Uterus (tissue), 4 donors: ENCODE data around the gene CYFIP1. TPM values are rescaled to one million over a fixed set of nuclear protein-coding genes. Genes with fewer than 3 reads are reported as not detected.

Source experiments
- DNase-seq, 2 donors: peaks; one replicate each; pipeline ENCODE4 v3.0.0-alpha.2; 2019 to 2020
- H3K27ac ChIP-seq, 2 donors: fragments of 200-600 bp; sonication (generic); 1 replicate in 1 of 2; 2 replicates in 1 of 2; pipeline ENCODE4 v1.5.1; 2016 to 2018
- H3K27me3 ChIP-seq, 2 donors: fragments of 200-600 bp; sonication (generic); one replicate each; pipeline ENCODE4 v1.5.1; 2018 to 2019; ENCODE audit warnings: control low read depth in 1 of 2
- H3K36me3 ChIP-seq, 2 donors: fragments of 200-600 bp; sonication (generic); one replicate each; pipeline ENCODE4 v1.5.1; 2019; ENCODE audit warnings: control low read depth in 1 of 2
- H3K4me1 ChIP-seq, 2 donors: fragments of 200-600 bp; sonication (generic); one replicate each; pipeline ENCODE4 v1.5.1; 2018 to 2019; ENCODE audit warnings: control low read depth in 1 of 2
- H3K4me3 ChIP-seq, 2 donors: fragments of 200-600 bp; sonication (generic); 1 replicate in 1 of 2; 2 replicates in 1 of 2; pipeline ENCODE4 v1.5.1; 2018 to 2019; ENCODE audit warnings: mild to moderate bottlenecking in 1 of 2
- H3K9me3 ChIP-seq, 2 donors: fragments of 200-600 bp; sonication (generic); one replicate each; pipeline ENCODE4 v1.5.1; 2019; ENCODE audit warnings: control low read depth in 1 of 2
- POLR2A ChIP-seq, 2 donors: fragments of 450-650 bp; IDR thresholded peaks; one replicate each; pipeline ENCODE4 v1.6.1; 2016; ENCODE audit warnings: antibody characterized with exemption in 2 of 2, mild to moderate bottlenecking in 1 of 2, moderate library complexity in 1 of 2
- intact Hi-C: fragments of 100-400 bp; cut with DNase I; formaldehyde crosslinking; loops from one replicate; pipeline ENCODE4 v1.15.1; 2023; ENCODE audit warnings: low total_unique reads
- total RNA-seq, 4 donors: library from RNA; depleted of rRNA in 3 of 4; stranded (reverse); fragments of >200 nt in 3 of 4; gene quantifications; one replicate each; pipeline versions ENCODE4 v1.1.0 to v1.2.4, GENCODE V29; 2014 to 2023
- TF ChIP-seq, protein P1 (sequence below), 4 experiments: fragments of 200-600 bp in 2 of 4; fragments of 450-650 bp in 2 of 4; sonication (generic) in 2 of 4; IDR thresholded peaks; one replicate each; pipeline ENCODE4 v1.5.1; 2016 to 2019; ENCODE audit warnings: antibody characterized with exemption in 4 of 4, mild to moderate bottlenecking in 2 of 4, moderate library complexity in 1 of 4
- donor health status: DM: yes; HTN: yes; CAD: no.

Gene CYFIP1
- total RNA-seq, 4 donors from 2014 or later: 61.5 to 145 (median 101) TPM

DNA sequence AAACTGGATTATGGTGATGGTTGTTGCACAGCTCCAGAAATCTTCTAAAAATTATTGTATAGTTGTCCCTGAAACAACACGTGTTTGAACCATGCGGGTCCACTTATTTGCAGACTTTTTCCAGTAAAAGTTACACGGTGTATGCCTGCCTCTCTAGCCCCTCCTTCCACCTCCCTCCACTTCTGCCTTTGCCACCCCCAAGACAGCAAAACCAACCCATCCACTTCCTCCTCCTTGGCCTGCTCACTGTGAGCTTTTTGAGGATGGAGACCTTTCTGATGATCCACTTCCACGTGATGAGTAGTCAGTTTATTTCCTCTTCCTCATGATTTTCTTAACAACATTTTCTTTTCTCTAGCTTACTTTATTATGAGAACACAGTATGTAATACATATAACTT is 5.4 kb downstream of the CYFIP1 start:
- Histone ChIP-seq H3K27me3 (no peaks in the 10 kb centered on the region), H3K9me3 (no peaks in the 10 kb centered on the region), H3K4me3 (no peak overlapping the region), H3K36me3 (no peaks in the 10 kb centered on the region), H3K4me1 (no peaks in the 10 kb centered on the region), H3K27ac (no peak overlapping the region)
- no peak for TF ChIP-seq POLR2A (IDR thresholded peaks at IDR 0.05)
- TF ChIP-seq, protein P1, sequence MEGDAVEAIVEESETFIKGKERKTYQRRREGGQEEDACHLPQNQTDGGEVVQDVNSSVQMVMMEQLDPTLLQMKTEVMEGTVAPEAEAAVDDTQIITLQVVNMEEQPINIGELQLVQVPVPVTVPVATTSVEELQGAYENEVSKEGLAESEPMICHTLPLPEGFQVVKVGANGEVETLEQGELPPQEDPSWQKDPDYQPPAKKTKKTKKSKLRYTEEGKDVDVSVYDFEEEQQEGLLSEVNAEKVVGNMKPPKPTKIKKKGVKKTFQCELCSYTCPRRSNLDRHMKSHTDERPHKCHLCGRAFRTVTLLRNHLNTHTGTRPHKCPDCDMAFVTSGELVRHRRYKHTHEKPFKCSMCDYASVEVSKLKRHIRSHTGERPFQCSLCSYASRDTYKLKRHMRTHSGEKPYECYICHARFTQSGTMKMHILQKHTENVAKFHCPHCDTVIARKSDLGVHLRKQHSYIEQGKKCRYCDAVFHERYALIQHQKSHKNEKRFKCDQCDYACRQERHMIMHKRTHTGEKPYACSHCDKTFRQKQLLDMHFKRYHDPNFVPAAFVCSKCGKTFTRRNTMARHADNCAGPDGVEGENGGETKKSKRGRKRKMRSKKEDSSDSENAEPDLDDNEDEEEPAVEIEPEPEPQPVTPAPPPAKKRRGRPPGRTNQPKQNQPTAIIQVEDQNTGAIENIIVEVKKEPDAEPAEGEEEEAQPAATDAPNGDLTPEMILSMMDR (IDR thresholded peaks at IDR 0.05): no peak
- no peak for DNase-seq
- intact Hi-C loops: no loop called here

DNA sequence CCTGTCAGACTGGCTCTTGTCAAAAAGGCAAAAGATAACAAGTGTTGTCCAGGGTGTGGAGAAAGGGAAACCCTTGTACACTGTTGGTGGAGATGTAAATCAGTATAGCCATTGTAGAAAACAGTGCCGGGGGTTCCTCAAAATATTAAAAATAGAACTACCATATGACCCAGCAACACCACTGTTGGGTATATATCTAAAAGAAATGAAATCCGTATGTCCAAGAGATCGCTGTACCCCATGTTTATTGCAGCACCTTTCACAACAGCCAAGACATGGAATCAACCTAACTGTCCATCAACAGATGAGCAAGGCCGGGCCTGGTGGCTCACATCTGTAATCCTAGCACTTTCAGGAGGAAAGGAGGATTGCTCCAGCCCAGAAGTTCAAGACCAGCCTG is 6.2 kb downstream of the CYFIP1 start:
- intact Hi-C loops: no loop called here
- Histone ChIP-seq H3K27me3 (no peaks in the 10 kb centered on the region), H3K27ac (no peak overlapping the region), H3K9me3 (no peaks in the 10 kb centered on the region), H3K4me1 (no peaks in the 10 kb centered on the region), H3K4me3 (no peak overlapping the region), H3K36me3 (no peaks in the 10 kb centered on the region)
- no peak for TF ChIP-seq POLR2A (IDR thresholded peaks at IDR 0.05)
- TF ChIP-seq, protein P1 (IDR thresholded peaks at IDR 0.05): no peak
- DNase-seq: no peak

DNA sequence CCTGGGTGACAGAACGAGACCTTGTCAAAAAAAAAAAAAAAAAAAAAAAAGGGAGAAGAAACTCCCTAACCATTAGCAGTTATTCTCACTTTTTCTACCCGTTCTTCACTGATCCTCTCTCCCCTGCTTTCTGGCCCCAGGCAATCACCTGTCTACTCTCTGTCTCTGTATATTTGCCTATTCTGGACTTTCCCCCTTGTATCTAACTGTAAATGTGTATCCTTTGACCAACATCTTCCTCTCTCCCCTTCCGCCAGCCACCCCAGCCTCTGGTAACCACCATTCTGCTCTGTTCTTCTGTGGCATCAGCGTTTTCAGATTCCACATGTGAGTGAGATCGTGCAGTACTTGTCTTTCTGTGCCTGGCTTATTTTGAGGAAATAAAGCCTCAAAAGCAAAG is 6.9 kb downstream of the CYFIP1 start:
- Histone ChIP-seq H3K27ac (no peak overlapping the region), H3K4me3 (no peak overlapping the region), H3K4me1 (peaks cover 0 to 3% of the 10 kb centered on the region in 2 donors), H3K27me3 (no peaks in the 10 kb centered on the region), H3K36me3 (no peaks in the 10 kb centered on the region), H3K9me3 (no peaks in the 10 kb centered on the region)
- intact Hi-C loops: no loop called here
- TF ChIP-seq, protein P1 (IDR thresholded peaks at IDR 0.05): no peak
- TF ChIP-seq POLR2A (IDR thresholded peaks at IDR 0.05): no peak
- no peak for DNase-seq

DNA sequence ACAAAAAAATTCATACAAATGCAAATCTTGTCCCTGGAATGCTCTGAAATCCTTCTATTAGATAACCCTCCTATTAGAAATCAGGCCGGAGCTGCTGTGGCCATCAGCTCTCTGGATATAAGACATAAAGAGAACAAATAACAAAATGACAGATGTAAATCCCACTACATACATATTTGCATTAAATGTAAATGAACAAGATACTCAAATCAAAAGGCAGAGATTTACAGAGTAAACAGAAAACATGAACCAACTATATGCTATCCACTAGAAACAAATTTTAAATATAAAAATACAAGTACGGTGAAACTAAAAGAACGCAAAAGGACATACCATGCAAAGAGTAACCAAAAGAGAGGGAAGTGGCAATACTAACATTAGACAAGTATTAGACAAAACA is 10.7 kb downstream of the CYFIP1 start:
- H3K27me3 ChIP-seq: no peaks in the 10 kb centered on the region
- H3K36me3 ChIP-seq: no peaks in the 10 kb centered on the region
- TF ChIP-seq, protein P1 (IDR thresholded peaks at IDR 0.05): no peak
- no peak for TF ChIP-seq POLR2A (IDR thresholded peaks at IDR 0.05)
- no peak for DNase-seq
- H3K27ac ChIP-seq: no peak overlapping the region
- intact Hi-C loops: no loop called here
- H3K4me1 ChIP-seq: peaks cover 0 to 12% of the 10 kb centered on the region in 2 donors
- H3K4me3 ChIP-seq: no peak overlapping the region
- H3K9me3 ChIP-seq: no peaks in the 10 kb centered on the region

DNA sequence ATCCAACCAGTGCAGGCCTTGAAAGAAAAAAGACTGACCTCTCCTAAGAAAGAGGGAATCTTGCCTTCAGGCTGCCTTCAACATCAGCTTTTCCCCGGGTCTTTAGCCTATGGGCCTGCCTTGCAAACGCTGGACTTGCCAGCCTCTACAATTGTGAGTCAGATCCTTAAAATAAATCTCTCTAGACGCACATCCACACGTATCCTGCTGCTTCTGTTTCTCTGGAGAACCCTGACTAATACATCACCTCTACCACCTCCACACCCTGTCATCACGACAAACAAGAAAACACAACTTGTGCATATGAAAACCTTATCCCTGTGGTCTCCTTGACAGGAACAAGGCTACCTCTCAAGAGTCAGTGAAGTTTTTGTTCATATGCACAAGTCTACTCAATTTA is 11.8 kb downstream of the CYFIP1 start:
- TF ChIP-seq, protein P1 (IDR thresholded peaks at IDR 0.05): no peak
- no peak for TF ChIP-seq POLR2A (IDR thresholded peaks at IDR 0.05)
- DNase-seq: no peak
- no peak overlapping the region for H3K27ac ChIP-seq
- no peaks in the 10 kb centered on the region for H3K27me3 ChIP-seq
- H3K36me3 ChIP-seq: no peaks in the 10 kb centered on the region
- H3K4me1 ChIP-seq: peaks cover 0 to 12% of the 10 kb centered on the region in 2 donors
- no peaks in the 10 kb centered on the region for H3K9me3 ChIP-seq
- no peak overlapping the region for H3K4me3 ChIP-seq
- intact Hi-C loops: no loop called here
